ENCODE data around the gene HPSE. TPM values are rescaled to one million over a fixed set of nuclear protein-coding genes. Genes with fewer than 3 reads are reported as not detected.

The HPSE gene
- total and polyA plus RNA-seq, 2 donors (not counting 1 experiment from before 2014, with no cell fraction given) = 1.3 to 2.6 TPM

DNA sequence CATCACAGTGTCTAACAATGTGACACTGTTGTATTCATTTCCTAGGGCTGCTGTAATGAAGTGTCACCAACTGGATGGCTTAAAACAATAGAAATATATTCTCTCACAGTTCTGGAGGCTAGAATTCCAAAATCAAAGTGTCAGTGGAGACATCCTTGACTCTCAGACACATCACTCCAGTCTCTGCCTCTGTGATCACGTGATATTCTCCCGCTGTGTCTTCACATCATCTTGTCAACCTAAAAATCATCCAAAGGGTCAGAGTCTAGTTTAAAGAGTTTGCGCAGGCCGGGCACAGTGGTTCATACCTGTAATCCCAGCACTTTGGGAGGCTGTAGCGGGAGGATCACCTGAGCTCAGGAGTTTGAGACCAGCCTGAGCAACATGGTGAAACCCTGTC is 36.6 kb upstream of the HPSE start:
- Histone ChIP-seq H3K4me1 (ENCODE audit: control insufficient read depth in 2 of 2, insufficient read depth in 2 of 2, low read length in 2 of 2) (no peaks in the 10 kb centered on the region), H4K20me1 (ENCODE audit: control insufficient read depth, insufficient read depth, low read length, poor library complexity, severe bottlenecking) (no peaks in the 10 kb centered on the region), H3K4me3 (ENCODE audit: control extremely low read depth in 1 of 5, extremely low read depth in 1 of 5, insufficient read depth in 1 of 5, low read depth in 2 of 5, low read length in 4 of 5) (no peak overlapping the region), H3K27me3 (replicated peaks in 1 of 4; ENCODE audit: control extremely low read depth in 1 of 4, control insufficient read depth in 3 of 4, insufficient read depth in 4 of 4, low read length in 3 of 4) (no peaks in the 10 kb centered on the region), H3K79me2 (ENCODE audit: control insufficient read depth, insufficient read depth, low read length) (no peaks in the 10 kb centered on the region), H3K9me3 (ENCODE audit: control extremely low read depth in 1 of 3, control insufficient read depth in 2 of 3, insufficient read depth in 1 of 3, low read length in 2 of 3) (peaks cover 0 to 6% (median 0%) of the 10 kb centered on the region in 3 donors), H3K36me3 (replicated peaks in 1 of 2; ENCODE audit: control extremely low read depth in 1 of 2, control insufficient read depth in 1 of 2, extremely low read depth in 1 of 2, insufficient read depth in 2 of 2, low read length in 1 of 2) (no peaks in the 10 kb centered on the region), H2AFZ (ENCODE audit: insufficient read depth, low read depth, low read length, poor library complexity, severe bottlenecking) (no peak overlapping the region), H3K27ac (ENCODE audit: low read length in 2 of 2) (no peak overlapping the region), H3K4me2 (replicated peaks; ENCODE audit: low read depth, low read length, poor library complexity, severe bottlenecking) (no peak overlapping the region), H3K9ac (ENCODE audit: low read length) (no peak overlapping the region)
- no peak overlapping the region for H3K27ac Mint-ChIP-seq
- H3K9me3 Mint-ChIP-seq (ENCODE audit: insufficient read depth) = peaks cover 3% of the 10 kb centered on the region
- no peaks in the 10 kb centered on the region for H3K27me3 Mint-ChIP-seq
- TF ChIP-seq, protein P1, sequence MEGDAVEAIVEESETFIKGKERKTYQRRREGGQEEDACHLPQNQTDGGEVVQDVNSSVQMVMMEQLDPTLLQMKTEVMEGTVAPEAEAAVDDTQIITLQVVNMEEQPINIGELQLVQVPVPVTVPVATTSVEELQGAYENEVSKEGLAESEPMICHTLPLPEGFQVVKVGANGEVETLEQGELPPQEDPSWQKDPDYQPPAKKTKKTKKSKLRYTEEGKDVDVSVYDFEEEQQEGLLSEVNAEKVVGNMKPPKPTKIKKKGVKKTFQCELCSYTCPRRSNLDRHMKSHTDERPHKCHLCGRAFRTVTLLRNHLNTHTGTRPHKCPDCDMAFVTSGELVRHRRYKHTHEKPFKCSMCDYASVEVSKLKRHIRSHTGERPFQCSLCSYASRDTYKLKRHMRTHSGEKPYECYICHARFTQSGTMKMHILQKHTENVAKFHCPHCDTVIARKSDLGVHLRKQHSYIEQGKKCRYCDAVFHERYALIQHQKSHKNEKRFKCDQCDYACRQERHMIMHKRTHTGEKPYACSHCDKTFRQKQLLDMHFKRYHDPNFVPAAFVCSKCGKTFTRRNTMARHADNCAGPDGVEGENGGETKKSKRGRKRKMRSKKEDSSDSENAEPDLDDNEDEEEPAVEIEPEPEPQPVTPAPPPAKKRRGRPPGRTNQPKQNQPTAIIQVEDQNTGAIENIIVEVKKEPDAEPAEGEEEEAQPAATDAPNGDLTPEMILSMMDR (IDR thresholded peaks at IDR 0.05) = no peak
- no peak for TF ChIP-seq EZH2 (IDR thresholded peaks at IDR 0.05; ENCODE audit: borderline replicate concordance, insufficient read depth, low read depth, low read length, poor library complexity, severe bottlenecking)
- intact Hi-C loops (cut with micrococcal nuclease) = no loop called here
- 100% methylated on average over 3 of the region's 5 CpGs for WGBS (ENCODE audit: insufficient coverage)
- POLR2A ChIA-PET = no interaction called here
- H3K4me1 Mint-ChIP-seq = peaks cover 14% of the 10 kb centered on the region
- CTCF ChIA-PET = no interaction called here
- no peak for ATAC-seq (ENCODE audit: low read depth)
- no peak for DNase-seq
- H3K4me3 Mint-ChIP-seq = no peak overlapping the region

DNA sequence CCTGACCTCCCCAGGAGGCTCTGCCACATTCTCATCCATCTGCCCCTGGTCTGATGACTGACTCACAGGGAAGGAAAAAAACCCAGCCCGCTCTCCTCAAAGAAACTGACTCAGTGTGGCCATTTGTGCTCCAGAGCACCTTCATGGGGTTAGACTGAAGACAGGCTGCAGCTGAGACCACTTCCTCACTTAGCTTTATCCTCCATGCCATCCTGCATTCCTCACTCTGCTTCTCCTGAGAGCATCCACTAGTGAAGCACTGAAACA is 35.9 kb upstream of the HPSE start:
- TF ChIP-seq EZH2 (IDR thresholded peaks at IDR 0.05; ENCODE audit: borderline replicate concordance, insufficient read depth, low read depth, low read length, poor library complexity, severe bottlenecking) = no peak
- TF ChIP-seq, protein P1 (IDR thresholded peaks at IDR 0.05) = no peak
- no peaks in the 10 kb centered on the region for H3K9me3 Mint-ChIP-seq (ENCODE audit: insufficient read depth)
- Histone ChIP-seq H3K36me3 (replicated peaks in 1 of 2; ENCODE audit: control extremely low read depth in 1 of 2, control insufficient read depth in 1 of 2, extremely low read depth in 1 of 2, insufficient read depth in 2 of 2, low read length in 1 of 2) (no peaks in the 10 kb centered on the region), H3K4me2 (replicated peaks; ENCODE audit: low read depth, low read length, poor library complexity, severe bottlenecking) (no peak overlapping the region), H3K9me3 (ENCODE audit: control extremely low read depth in 1 of 3, control insufficient read depth in 2 of 3, insufficient read depth in 1 of 3, low read length in 2 of 3) (peaks cover 0 to 6% (median 0%) of the 10 kb centered on the region in 3 donors), H3K27ac (ENCODE audit: low read length in 2 of 2) (no peak overlapping the region), H3K79me2 (ENCODE audit: control insufficient read depth, insufficient read depth, low read length) (no peaks in the 10 kb centered on the region), H3K4me1 (ENCODE audit: control insufficient read depth in 2 of 2, insufficient read depth in 2 of 2, low read length in 2 of 2) (no peaks in the 10 kb centered on the region), H2AFZ (ENCODE audit: insufficient read depth, low read depth, low read length, poor library complexity, severe bottlenecking) (no peak overlapping the region), H3K9ac (ENCODE audit: low read length) (no peak overlapping the region), H3K4me3 (ENCODE audit: control extremely low read depth in 1 of 5, extremely low read depth in 1 of 5, insufficient read depth in 1 of 5, low read depth in 2 of 5, low read length in 4 of 5) (no peak overlapping the region), H3K27me3 (replicated peaks in 1 of 4; ENCODE audit: control extremely low read depth in 1 of 4, control insufficient read depth in 3 of 4, insufficient read depth in 4 of 4, low read length in 3 of 4) (no peaks in the 10 kb centered on the region), H4K20me1 (ENCODE audit: control insufficient read depth, insufficient read depth, low read length, poor library complexity, severe bottlenecking) (no peaks in the 10 kb centered on the region)
- DNase-seq (no peak), ATAC-seq (ENCODE audit: low read depth) (no peak)
- H3K4me3 Mint-ChIP-seq = no peak overlapping the region
- peaks cover 15% of the 10 kb centered on the region for H3K4me1 Mint-ChIP-seq
- H3K27ac Mint-ChIP-seq = no peak overlapping the region
- no CpG with 5 or more reads among the region's 1 CpG for WGBS (ENCODE audit: insufficient coverage)
- intact Hi-C loops (cut with micrococcal nuclease) = no loop called here
- no peaks in the 10 kb centered on the region for H3K27me3 Mint-ChIP-seq
- CTCF ChIA-PET = interaction anchor here (1.5 kb wide), 1 partner anchor 8 kb away, joined by 3 read pairs; no protein-coding TSS in a partner anchor
- POLR2A ChIA-PET = no interaction called here
